Measurements from ENCODE around the gene PDGFA. TPM values are rescaled to one million over a fixed set of nuclear protein-coding genes. Genes with fewer than 3 reads are reported as not detected.

Gene PDGFA
- total RNA-seq, 1 donor from 2014 or later = 0.85 TPM

GRCh38 chr7:452791-453455 is 66.7 kb downstream of the PDGFA start:
- Mint-ChIP-seq H3K36me3 (ENCODE audit: low read depth, unreplicated experiment) (no peaks in the 10 kb centered on the region), H3K27me3 (ENCODE audit: unreplicated experiment) (peaks cover 12% of the 10 kb centered on the region), H3K4me3 (ENCODE audit: unreplicated experiment) (no peak overlapping the region), H3K4me1 (ENCODE audit: unreplicated experiment) (no peaks in the 10 kb centered on the region), H3K9me3 (ENCODE audit: unreplicated experiment) (no peaks in the 10 kb centered on the region), H3K27ac (ENCODE audit: unreplicated experiment) (no peak overlapping the region)
- TF ChIP-seq, protein P1, sequence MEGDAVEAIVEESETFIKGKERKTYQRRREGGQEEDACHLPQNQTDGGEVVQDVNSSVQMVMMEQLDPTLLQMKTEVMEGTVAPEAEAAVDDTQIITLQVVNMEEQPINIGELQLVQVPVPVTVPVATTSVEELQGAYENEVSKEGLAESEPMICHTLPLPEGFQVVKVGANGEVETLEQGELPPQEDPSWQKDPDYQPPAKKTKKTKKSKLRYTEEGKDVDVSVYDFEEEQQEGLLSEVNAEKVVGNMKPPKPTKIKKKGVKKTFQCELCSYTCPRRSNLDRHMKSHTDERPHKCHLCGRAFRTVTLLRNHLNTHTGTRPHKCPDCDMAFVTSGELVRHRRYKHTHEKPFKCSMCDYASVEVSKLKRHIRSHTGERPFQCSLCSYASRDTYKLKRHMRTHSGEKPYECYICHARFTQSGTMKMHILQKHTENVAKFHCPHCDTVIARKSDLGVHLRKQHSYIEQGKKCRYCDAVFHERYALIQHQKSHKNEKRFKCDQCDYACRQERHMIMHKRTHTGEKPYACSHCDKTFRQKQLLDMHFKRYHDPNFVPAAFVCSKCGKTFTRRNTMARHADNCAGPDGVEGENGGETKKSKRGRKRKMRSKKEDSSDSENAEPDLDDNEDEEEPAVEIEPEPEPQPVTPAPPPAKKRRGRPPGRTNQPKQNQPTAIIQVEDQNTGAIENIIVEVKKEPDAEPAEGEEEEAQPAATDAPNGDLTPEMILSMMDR (IDR thresholded peaks at IDR 0.05; ENCODE audit: unreplicated experiment) = no peak
- DNase-seq (ENCODE audit: low spot score) = no peak

DNA sequence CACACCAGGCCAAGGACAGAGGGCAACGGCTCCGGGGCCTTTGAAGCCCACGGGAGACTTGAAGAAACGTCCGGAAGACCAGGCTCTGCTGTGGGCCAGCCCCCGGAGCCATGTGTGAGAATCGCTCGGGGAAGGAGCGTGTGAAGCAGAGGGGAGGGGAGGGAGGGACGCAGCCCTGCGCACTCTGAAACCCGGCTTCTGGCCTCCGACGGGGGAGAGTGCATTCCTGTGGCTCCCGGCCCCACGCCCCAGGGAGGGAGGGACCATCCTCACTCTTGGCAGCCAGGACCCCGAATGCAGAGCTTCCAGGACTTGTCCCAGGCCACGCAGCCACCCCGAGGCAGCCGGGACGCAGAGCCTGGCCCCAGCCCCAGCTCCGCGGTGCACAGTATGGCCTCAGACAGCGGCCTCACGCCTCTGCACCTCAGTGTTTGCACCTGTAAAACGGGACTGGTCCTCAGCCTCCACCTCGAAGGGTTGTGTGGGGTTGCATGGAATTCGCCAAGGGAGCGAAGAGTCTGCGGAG is 67.4 kb downstream of the PDGFA start:
- no peak overlapping the region for H3K4me3 Mint-ChIP-seq (ENCODE audit: unreplicated experiment)
- DNase-seq (ENCODE audit: low spot score) = no peak

DNA sequence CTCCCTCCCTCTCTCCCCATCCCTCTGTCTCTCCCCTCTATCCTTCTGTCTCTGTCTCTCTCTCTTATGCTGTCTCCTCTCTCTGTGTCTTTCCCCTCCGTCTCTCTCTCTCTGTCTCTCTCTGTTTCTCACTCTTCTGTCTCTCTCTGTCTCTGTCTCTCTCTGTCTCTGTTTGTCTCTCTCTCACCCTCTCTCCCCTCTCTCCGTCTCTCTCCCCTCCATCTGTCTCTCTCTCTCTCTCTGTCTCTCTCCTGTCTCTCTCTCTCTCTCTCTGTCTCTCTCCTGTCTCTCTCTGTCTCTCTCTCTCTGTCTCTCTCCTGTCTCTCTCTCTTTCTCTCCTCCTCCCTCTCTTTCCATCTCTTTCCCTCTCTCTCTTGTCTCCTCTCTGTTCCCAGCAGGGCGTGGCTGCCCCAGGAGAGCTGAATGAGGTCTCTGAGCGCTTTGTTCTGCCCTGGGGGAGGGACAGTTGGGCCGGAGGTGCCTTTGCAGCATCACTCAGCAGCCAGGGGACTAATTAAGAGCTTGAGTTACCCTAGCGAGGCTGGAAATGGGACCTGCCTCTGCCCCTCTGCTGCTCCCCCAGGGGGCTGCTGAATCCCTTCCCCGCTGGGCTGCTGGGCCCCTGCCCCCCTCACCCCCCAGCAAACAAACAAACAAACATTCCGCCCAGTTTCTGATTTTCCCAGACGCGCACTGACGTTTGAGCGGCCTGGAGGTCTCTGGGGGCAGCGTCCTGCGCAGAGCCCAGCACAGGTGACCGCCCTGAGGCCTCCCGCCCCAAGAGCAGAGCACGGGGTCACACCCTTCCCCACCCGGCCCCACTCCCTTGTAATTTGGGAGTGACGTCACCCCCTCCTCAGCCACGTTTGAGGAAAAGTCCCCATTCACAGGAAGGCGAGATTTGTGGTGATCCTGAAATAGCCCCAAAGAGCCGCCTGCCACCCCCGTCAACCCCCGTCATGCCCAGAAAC is 68.1 kb downstream of the PDGFA start:
- TF ChIP-seq, protein P1 (IDR thresholded peaks at IDR 0.05; ENCODE audit: unreplicated experiment) = no peak
- no peak overlapping the region for H3K4me3 Mint-ChIP-seq (ENCODE audit: unreplicated experiment)
- DNase-seq (ENCODE audit: low spot score) = no peak
- H3K27me3 Mint-ChIP-seq (ENCODE audit: unreplicated experiment) = peaks cover 12% of the 10 kb centered on the region
- H3K9me3 Mint-ChIP-seq (ENCODE audit: unreplicated experiment) = no peaks in the 10 kb centered on the region
- H3K27ac Mint-ChIP-seq (ENCODE audit: unreplicated experiment) = no peak overlapping the region
- no peaks in the 10 kb centered on the region for H3K36me3 Mint-ChIP-seq (ENCODE audit: low read depth, unreplicated experiment)
- H3K4me1 Mint-ChIP-seq (ENCODE audit: unreplicated experiment) = no peaks in the 10 kb centered on the region

More for the DNA sequence above, 67.4 kb downstream of the PDGFA start:
- Mint-ChIP-seq H3K4me1 (ENCODE audit: unreplicated experiment) (no peaks in the 10 kb centered on the region), H3K27me3 (ENCODE audit: unreplicated experiment) (peaks cover 12% of the 10 kb centered on the region), H3K27ac (ENCODE audit: unreplicated experiment) (no peak overlapping the region), H3K36me3 (ENCODE audit: low read depth, unreplicated experiment) (no peaks in the 10 kb centered on the region), H3K9me3 (ENCODE audit: unreplicated experiment) (no peaks in the 10 kb centered on the region)
- TF ChIP-seq, protein P1 (IDR thresholded peaks at IDR 0.05; ENCODE audit: unreplicated experiment) = no peak

- no peak overlapping the region for H3K4me3 Mint-ChIP-seq (ENCODE audit: unreplicated experiment)
- H3K27me3 Mint-ChIP-seq (ENCODE audit: unreplicated experiment) = peaks cover 15% of the 10 kb centered on the region
- no peaks in the 10 kb centered on the region for H3K36me3 Mint-ChIP-seq (ENCODE audit: low read depth, unreplicated experiment)
- H3K4me1 Mint-ChIP-seq (ENCODE audit: unreplicated experiment) = no peaks in the 10 kb centered on the region
- DNase-seq (ENCODE audit: low spot score) = no peak
- no peak overlapping the region for H3K27ac Mint-ChIP-seq (ENCODE audit: unreplicated experiment)
- TF ChIP-seq, protein P1 (IDR thresholded peaks at IDR 0.05; ENCODE audit: unreplicated experiment) = no peak
- no peaks in the 10 kb centered on the region for H3K9me3 Mint-ChIP-seq (ENCODE audit: unreplicated experiment)
These were observed 68.9 kb downstream of the PDGFA start for GRCh38 chr7:450741-451140.

Data from endothelial cell (in vitro differentiated cells).